LNCaP clone FGC (cell line): ENCODE results near the gene TMPRSS9.
A peak's percentile ranks its signal among the peaks of the same experiment; 100 is the strongest.

ENCODE experiments used
- DNase-seq: peaks from one replicate; pipeline ENCODE4 v3.0.0-alpha.2; 2011; ENCODE audit warnings: low read depth
- H3K4me3 ChIP-seq: 2 replicates; pipeline ENCODE4 v1.5.1; 2011; ENCODE audit warnings: mild to moderate bottlenecking, low read depth, low read length, control low read depth
- TF ChIP-seq, protein P1 (sequence below): IDR thresholded peaks from 2 replicates; pipeline ENCODE4 v1.5.1; 2012; ENCODE audit warnings: mild to moderate bottlenecking; ENCODE audit not compliant: control insufficient read depth, insufficient read depth; ENCODE audit errors: extremely low read depth

The TMPRSS9 gene

DNA sequence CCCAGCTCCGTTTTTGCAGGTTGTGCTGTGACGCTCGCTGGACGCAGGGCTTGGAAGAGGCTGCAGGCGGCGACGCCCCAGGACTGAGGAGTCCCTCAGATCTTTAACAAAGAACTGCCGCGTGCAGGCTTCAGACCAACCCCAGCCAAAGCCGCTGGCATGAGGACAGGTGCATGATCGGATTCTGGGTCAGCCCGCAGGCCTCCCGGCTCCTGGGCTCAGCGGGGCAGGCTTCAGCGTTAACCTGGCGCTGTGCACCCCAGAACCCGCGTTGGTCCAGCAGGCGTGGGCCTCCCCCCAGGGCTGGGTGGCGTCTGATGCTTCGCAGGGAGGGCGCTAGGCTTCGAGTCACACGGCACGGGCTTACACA, 68.2 kb downstream of the TMPRSS9 start:
- TF ChIP-seq, protein P1, sequence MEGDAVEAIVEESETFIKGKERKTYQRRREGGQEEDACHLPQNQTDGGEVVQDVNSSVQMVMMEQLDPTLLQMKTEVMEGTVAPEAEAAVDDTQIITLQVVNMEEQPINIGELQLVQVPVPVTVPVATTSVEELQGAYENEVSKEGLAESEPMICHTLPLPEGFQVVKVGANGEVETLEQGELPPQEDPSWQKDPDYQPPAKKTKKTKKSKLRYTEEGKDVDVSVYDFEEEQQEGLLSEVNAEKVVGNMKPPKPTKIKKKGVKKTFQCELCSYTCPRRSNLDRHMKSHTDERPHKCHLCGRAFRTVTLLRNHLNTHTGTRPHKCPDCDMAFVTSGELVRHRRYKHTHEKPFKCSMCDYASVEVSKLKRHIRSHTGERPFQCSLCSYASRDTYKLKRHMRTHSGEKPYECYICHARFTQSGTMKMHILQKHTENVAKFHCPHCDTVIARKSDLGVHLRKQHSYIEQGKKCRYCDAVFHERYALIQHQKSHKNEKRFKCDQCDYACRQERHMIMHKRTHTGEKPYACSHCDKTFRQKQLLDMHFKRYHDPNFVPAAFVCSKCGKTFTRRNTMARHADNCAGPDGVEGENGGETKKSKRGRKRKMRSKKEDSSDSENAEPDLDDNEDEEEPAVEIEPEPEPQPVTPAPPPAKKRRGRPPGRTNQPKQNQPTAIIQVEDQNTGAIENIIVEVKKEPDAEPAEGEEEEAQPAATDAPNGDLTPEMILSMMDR = no peak
- H3K4me3 ChIP-seq = peak overlapping the region; percentile 93
- no peak for DNase-seq

DNA sequence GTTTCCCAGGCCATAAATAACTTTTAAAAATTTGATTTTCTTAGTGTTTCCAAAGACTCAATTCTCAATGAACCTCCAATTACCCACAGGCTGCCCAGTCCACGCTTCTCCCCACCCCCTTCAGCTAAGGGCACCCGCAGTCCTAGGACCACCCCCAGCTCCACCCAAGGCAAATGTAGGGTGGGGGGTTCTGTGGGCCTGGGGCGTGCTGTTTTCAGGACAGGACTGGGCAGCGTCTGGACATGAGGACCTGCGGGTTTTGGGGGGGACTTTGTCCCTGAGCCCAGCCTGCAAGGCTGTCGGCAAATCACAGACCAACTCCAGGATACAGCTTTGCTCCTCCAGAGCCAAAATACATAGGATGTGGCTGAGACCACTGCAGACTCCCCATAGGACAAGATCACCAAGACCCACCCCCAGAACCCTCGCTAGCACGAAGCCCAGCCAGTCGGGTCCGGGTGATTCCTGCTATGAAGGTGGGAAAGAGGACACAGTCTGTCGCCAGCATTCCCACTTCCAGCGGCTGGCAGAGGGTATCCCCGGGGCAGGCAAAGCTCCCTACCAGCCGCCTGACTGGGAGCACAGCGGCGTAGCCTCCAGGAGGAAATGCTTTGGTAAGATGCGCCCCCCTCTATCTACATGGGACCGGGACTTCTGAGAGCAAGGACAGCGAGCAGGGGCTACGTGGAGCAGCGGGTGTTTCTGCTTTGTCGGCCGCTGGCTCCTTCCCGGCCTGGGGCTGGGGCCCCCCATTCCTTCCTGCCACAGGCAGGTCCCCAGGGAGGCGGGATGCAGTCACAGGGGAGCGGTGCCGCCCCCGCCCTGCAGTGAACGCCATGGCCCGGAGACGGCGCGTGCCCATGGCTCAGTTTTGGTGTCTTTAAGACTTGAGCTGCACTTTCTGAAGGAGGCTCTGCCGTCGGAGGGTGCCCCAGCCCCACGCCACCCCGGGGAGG, 69.0 kb downstream of the TMPRSS9 start:
- TF ChIP-seq, protein P1 = no peak
- H3K4me3 ChIP-seq = no peak overlapping the region
- DNase-seq = no peak

- TF ChIP-seq, protein P1 = no peak
- DNase-seq = no peak
- no peak overlapping the region for H3K4me3 ChIP-seq
Measured at GRCh38 chr19:2429917-2430535, 70.0 kb downstream of the TMPRSS9 start.

- no peak overlapping the region for H3K4me3 ChIP-seq
- no peak for DNase-seq
- TF ChIP-seq, protein P1 = no peak
Measured at GRCh38 chr19:2431318-2432055, 71.4 kb downstream of the TMPRSS9 start.

DNA sequence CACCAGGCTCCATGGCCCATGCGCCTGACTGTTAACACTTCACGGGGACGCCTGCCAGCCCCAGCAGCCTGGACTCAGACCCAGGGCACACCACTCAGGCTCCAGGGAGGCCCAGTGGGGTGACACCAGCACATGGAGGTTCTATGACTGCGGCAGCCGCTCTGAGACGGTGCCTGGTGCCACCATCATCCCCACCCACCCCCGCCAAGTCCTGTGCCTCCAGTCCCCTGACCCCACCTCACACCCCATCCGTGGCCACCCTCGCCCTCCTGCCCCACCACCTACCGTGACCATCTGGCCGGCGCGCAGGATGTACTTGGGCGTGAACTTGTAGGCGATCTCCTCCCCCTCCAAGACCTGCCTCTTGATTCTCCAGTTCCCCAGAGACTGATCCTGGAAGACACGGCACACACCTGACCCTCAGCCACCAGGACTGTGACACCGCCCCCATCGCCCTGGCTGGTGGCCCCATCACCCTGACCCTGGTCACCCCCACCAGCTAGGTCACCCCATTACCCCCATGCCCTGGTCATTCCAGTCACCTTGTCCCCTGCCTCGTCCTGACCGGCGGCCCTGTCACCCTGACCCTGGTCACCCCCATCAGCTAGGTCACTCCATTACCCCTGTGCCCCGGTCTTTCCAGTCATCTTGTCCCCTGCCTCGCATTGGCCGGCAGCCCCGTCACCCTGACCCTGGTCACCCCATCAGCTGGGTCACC, 72.2 kb downstream of the TMPRSS9 start:
- no peak for DNase-seq
- H3K4me3 ChIP-seq = no peak overlapping the region
- TF ChIP-seq, protein P1 = no peak

- TF ChIP-seq, protein P1 = no peak
- DNase-seq = no peak
Measured at GRCh38 chr19:2433854-2434253, 73.8 kb downstream of the TMPRSS9 start.

More at GRCh38 chr19:2433854-2434253, 73.8 kb downstream of the TMPRSS9 start:
- H3K4me3 ChIP-seq = no peak overlapping the region
